ENCODE results near the gene APOL1.

DNA sequence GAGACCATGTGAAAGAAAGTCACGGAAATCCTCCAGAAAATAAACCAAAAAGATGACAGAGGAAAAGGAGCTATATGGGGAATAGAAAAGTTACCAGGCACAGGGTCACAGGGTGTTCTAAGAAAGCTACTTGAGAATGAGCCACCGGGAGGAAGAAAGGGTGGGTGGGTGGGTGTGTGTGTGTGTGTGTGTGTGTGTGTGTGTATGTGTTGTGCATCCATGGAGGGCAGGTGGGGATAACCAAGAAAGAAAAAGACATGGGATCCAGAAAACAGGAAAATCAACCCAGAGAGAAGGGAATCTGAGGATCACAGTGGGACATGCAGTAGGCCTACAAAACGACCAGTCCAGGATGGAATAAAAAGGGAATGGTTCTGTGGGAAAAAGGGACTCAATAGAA is 17.3 kb upstream of the APOL1 start:
- TF ChIP-seq, protein P1, sequence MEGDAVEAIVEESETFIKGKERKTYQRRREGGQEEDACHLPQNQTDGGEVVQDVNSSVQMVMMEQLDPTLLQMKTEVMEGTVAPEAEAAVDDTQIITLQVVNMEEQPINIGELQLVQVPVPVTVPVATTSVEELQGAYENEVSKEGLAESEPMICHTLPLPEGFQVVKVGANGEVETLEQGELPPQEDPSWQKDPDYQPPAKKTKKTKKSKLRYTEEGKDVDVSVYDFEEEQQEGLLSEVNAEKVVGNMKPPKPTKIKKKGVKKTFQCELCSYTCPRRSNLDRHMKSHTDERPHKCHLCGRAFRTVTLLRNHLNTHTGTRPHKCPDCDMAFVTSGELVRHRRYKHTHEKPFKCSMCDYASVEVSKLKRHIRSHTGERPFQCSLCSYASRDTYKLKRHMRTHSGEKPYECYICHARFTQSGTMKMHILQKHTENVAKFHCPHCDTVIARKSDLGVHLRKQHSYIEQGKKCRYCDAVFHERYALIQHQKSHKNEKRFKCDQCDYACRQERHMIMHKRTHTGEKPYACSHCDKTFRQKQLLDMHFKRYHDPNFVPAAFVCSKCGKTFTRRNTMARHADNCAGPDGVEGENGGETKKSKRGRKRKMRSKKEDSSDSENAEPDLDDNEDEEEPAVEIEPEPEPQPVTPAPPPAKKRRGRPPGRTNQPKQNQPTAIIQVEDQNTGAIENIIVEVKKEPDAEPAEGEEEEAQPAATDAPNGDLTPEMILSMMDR (conservative IDR thresholded peaks at IDR 0.05), result no peak
- no peak for TF ChIP-seq EZH2 (IDR thresholded peaks at IDR 0.05; ENCODE audit: low read depth)

All from PC-9 (cell line).